Mammary epithelial cell (primary cell): ENCODE data around the gene CCT8.

Experiments
- EZH2 ChIP-seq: IDR thresholded peaks from 2 replicates; pipeline ENCODE4 v1.6.1; 2012; ENCODE audit warnings: low read length, inconsistent platforms, borderline replicate concordance
- TF ChIP-seq, protein P1 (sequence below), 2 donors: IDR thresholded peaks in 1 of 2; conservative IDR thresholded peaks in 1 of 2; 2 replicates each; pipeline ENCODE4 v1.5.1; 2011 to 2012; ENCODE audit warnings: inconsistent platforms in 2 of 2, low read length in 2 of 2, mild to moderate bottlenecking in 2 of 2, control low read depth in 1 of 2, low read depth in 1 of 2; ENCODE audit not compliant: insufficient read depth in 1 of 2; ENCODE audit errors: extremely low read depth in 1 of 2

- TF ChIP-seq, protein P1, sequence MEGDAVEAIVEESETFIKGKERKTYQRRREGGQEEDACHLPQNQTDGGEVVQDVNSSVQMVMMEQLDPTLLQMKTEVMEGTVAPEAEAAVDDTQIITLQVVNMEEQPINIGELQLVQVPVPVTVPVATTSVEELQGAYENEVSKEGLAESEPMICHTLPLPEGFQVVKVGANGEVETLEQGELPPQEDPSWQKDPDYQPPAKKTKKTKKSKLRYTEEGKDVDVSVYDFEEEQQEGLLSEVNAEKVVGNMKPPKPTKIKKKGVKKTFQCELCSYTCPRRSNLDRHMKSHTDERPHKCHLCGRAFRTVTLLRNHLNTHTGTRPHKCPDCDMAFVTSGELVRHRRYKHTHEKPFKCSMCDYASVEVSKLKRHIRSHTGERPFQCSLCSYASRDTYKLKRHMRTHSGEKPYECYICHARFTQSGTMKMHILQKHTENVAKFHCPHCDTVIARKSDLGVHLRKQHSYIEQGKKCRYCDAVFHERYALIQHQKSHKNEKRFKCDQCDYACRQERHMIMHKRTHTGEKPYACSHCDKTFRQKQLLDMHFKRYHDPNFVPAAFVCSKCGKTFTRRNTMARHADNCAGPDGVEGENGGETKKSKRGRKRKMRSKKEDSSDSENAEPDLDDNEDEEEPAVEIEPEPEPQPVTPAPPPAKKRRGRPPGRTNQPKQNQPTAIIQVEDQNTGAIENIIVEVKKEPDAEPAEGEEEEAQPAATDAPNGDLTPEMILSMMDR (conservative IDR thresholded peaks at IDR 0.05 in 1 of 2, IDR thresholded peaks at IDR 0.05 in 1 of 2; ENCODE audit: extremely low read depth in 1 of 2, insufficient read depth in 1 of 2, low read depth in 1 of 2, low read length in 2 of 2), result no peak
- no peak for TF ChIP-seq EZH2
Measured at GRCh38 chr21:29053656-29054055, 19.8 kb downstream of the CCT8 start.
